Mammary epithelial cell (primary cell): ENCODE data around the gene SPIRE1.

Experiments used
- EZH2 ChIP-seq: IDR thresholded peaks from 2 replicates; pipeline ENCODE4 v1.6.1; 2012; ENCODE audit warnings: low read length, inconsistent platforms, borderline replicate concordance
- TF ChIP-seq, protein P1 (sequence below), 2 donors: IDR thresholded peaks in 1 of 2; conservative IDR thresholded peaks in 1 of 2; 2 replicates each; pipeline ENCODE4 v1.5.1; 2011 to 2012; ENCODE audit warnings: inconsistent platforms in 2 of 2, low read length in 2 of 2, mild to moderate bottlenecking in 2 of 2, control low read depth in 1 of 2, low read depth in 1 of 2; ENCODE audit not compliant: insufficient read depth in 1 of 2; ENCODE audit errors: extremely low read depth in 1 of 2

DNA sequence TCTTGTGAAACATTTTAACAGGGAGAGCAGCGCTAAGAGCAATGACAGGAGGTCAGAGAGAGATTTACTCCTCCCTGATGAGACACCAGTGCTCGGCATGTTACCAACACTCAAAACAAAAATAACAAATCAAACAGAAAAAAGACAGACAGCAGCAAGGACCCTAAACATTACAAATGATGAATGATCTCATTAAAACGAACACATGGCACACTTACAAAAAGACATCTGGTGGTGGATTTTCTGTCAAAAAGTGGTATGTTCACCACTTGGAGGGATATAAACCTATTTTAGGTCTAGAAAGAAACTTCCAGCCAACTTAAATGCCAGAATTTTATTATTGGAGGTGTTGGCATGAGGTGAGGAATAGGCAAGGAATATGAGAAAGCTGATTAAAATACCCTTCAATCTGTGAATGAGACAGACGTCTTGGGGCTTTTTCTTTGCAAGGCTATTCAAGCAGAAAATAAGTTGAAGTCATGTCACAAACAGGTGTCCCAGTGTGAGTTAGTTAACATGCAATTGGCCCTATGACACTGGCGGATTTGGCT is 137.4 kb downstream of the SPIRE1 start:
- TF ChIP-seq EZH2: no peak
- TF ChIP-seq, protein P1, sequence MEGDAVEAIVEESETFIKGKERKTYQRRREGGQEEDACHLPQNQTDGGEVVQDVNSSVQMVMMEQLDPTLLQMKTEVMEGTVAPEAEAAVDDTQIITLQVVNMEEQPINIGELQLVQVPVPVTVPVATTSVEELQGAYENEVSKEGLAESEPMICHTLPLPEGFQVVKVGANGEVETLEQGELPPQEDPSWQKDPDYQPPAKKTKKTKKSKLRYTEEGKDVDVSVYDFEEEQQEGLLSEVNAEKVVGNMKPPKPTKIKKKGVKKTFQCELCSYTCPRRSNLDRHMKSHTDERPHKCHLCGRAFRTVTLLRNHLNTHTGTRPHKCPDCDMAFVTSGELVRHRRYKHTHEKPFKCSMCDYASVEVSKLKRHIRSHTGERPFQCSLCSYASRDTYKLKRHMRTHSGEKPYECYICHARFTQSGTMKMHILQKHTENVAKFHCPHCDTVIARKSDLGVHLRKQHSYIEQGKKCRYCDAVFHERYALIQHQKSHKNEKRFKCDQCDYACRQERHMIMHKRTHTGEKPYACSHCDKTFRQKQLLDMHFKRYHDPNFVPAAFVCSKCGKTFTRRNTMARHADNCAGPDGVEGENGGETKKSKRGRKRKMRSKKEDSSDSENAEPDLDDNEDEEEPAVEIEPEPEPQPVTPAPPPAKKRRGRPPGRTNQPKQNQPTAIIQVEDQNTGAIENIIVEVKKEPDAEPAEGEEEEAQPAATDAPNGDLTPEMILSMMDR (conservative IDR thresholded peaks at IDR 0.05 in 1 of 2, IDR thresholded peaks at IDR 0.05 in 1 of 2; ENCODE audit: extremely low read depth in 1 of 2, insufficient read depth in 1 of 2, low read depth in 1 of 2, low read length in 2 of 2): no peak
